HG02798 (cell line): ENCODE measurements around the gene ANKRD7.
"Not testable (repeated sequence)": the region's sequence is repeated elsewhere in the genome, so short reads cannot be mapped to it uniquely, and the experiment has no call there.

Source experiments
- ATAC-seq: cut with Tn5 transposase; IDR thresholded peaks from one replicate; pipeline ENCODE4 v1.9.1; 2021; ENCODE audit warnings: mild to moderate bottlenecking; ENCODE audit not compliant: unreplicated experiment, poor library complexity

The ANKRD7 gene

GRCh38 chr7:118232837-118233236 is 8.3 kb downstream of the ANKRD7 start:
- no peak for ATAC-seq

GRCh38 chr7:118233799-118234198 is 9.3 kb downstream of the ANKRD7 start:
- no peak for ATAC-seq

GRCh38 chr7:118239014-118239413 is 14.5 kb downstream of the ANKRD7 start:
- no peak for ATAC-seq

- ATAC-seq, result not testable (repeated sequence)
Measured at GRCh38 chr7:118240320-118240719, 15.8 kb downstream of the ANKRD7 start.

- no peak for ATAC-seq
Measured at GRCh38 chr7:118243695-118244094, 19.2 kb downstream of the ANKRD7 start.

- peak; percentile 56 for ATAC-seq
Measured at GRCh38 chr7:118245267-118246040, 20.9 kb downstream of the ANKRD7 start.

- no peak for ATAC-seq
Measured at GRCh38 chr7:118250860-118251494, 26.5 kb downstream of the ANKRD7 start.

GRCh38 chr7:118252087-118252486 is 27.6 kb downstream of the ANKRD7 start:
- ATAC-seq, result no peak

- no peak for ATAC-seq
Measured at GRCh38 chr7:118259115-118259514, 34.6 kb downstream of the ANKRD7 start.

- no peak for ATAC-seq
Measured at GRCh38 chr7:118264836-118265235, 40.3 kb downstream of the ANKRD7 start.

- ATAC-seq, result no peak
Measured at GRCh38 chr7:118280319-118281012, 56.0 kb downstream of the ANKRD7 start.

- ATAC-seq, result no peak
Measured at GRCh38 chr7:118281196-118281595, 56.7 kb downstream of the ANKRD7 start.

GRCh38 chr7:118285358-118285757 is 60.9 kb downstream of the ANKRD7 start:
- no peak for ATAC-seq

GRCh38 chr7:118286131-118286530 is 61.6 kb downstream of the ANKRD7 start:
- ATAC-seq, result no peak

GRCh38 chr7:118288098-118288497 is 63.6 kb downstream of the ANKRD7 start:
- ATAC-seq, result peak; percentile 80

GRCh38 chr7:118289476-118289875 is 65.0 kb downstream of the ANKRD7 start:
- ATAC-seq, result no peak
